T-helper 22 cell (primary cell): ENCODE data around the gene PBRM1.

Experiments
- DNase-seq: peaks from one replicate; pipeline ENCODE4 v3.0.0-alpha.2; 2020; ENCODE audit warnings: low read depth

PBRM1 gene

GRCh38 chr3:52574056-52574965 lies 111.4 kb downstream of the PBRM1 start:
- DNase-seq, result no peak

- DNase-seq, result no peak
Measured at GRCh38 chr3:52572221-52572620, 113.5 kb downstream of the PBRM1 start.

GRCh38 chr3:52570076-52570475 lies 115.6 kb downstream of the PBRM1 start:
- DNase-seq, result no peak

- DNase-seq, result no peak
Measured at GRCh38 chr3:52568069-52568468, 117.6 kb downstream of the PBRM1 start.

- no peak for DNase-seq
Measured at GRCh38 chr3:52563984-52564383, 121.7 kb downstream of the PBRM1 start.

GRCh38 chr3:52561028-52561747 lies 124.5 kb downstream of the PBRM1 start:
- DNase-seq, result no peak

GRCh38 chr3:52558436-52558835 lies 127.3 kb downstream of the PBRM1 start:
- no peak for DNase-seq

GRCh38 chr3:52557011-52557960 lies 128.4 kb downstream of the PBRM1 start:
- no peak for DNase-seq

- DNase-seq, result no peak
Measured at GRCh38 chr3:52555056-52555455, 130.7 kb downstream of the PBRM1 start.

GRCh38 chr3:52554026-52554755 lies 131.5 kb downstream of the PBRM1 start:
- no peak for DNase-seq

GRCh38 chr3:52552089-52552488 lies 133.6 kb downstream of the PBRM1 start:
- DNase-seq, result no peak

GRCh38 chr3:52551118-52551517 lies 134.6 kb downstream of the PBRM1 start:
- no peak for DNase-seq

- DNase-seq, result no peak
Measured at GRCh38 chr3:52547143-52547542, 138.6 kb downstream of the PBRM1 start.

- no peak for DNase-seq
Measured at GRCh38 chr3:52546111-52546901, 139.4 kb downstream of the PBRM1 start.

- no peak for DNase-seq
Measured at GRCh38 chr3:52544937-52545336, 140.8 kb downstream of the PBRM1 start.

- no peak for DNase-seq
Measured at GRCh38 chr3:52541050-52541449, 144.7 kb downstream of the PBRM1 start.

GRCh38 chr3:52539010-52539653 lies 146.6 kb downstream of the PBRM1 start:
- DNase-seq, result no peak

- DNase-seq, result no peak
Measured at GRCh38 chr3:52537726-52538421, 147.8 kb downstream of the PBRM1 start.

GRCh38 chr3:52537165-52537620 lies 148.5 kb downstream of the PBRM1 start:
- DNase-seq, result no peak
